Spleen (tissue), 11 donors: ENCODE data around the gene TTLL3. TPM values are rescaled to one million over a fixed set of nuclear protein-coding genes. Genes with fewer than 3 reads are reported as not detected.
A peak's percentile ranks its signal among the peaks of the same experiment; 100 is the strongest.
"Not testable (repeated sequence)": the region's sequence is repeated elsewhere in the genome, so short reads cannot be mapped to it uniquely, and the experiment has no call there.

Experiments
- DNase-seq: peaks from one replicate; pipeline ENCODE4 v3.0.0-alpha.2; 2020
- H3K27ac ChIP-seq, 8 donors: fragments of 200-600 bp; sonication (generic) in 7 of 8; 1 replicate in 4 of 8; 2 replicates in 4 of 8; pipeline versions ENCODE4 v1.5.0 to v1.8.0; 2016 to 2021; ENCODE audit warnings: inconsistent platforms in 4 of 8, mild to moderate bottlenecking in 4 of 8, moderate library complexity in 1 of 8
- H3K27me3 ChIP-seq, 7 donors: fragments of 200-600 bp; sonication (generic) in 6 of 7; replicated peaks in 1 of 7; 1 replicate in 4 of 7; 2 replicates in 3 of 7; pipeline versions ENCODE4 v1.5.0 to v1.8.0; 2016 to 2021; ENCODE audit warnings: inconsistent platforms in 3 of 7, mild to moderate bottlenecking in 1 of 7
- H3K36me3 ChIP-seq, 6 donors: fragments of 200-600 bp; sonication (generic) in 5 of 6; 1 replicate in 4 of 6; 2 replicates in 2 of 6; pipeline versions ENCODE4 v1.5.0 to v1.8.0; 2016 to 2021; ENCODE audit warnings: inconsistent platforms in 2 of 6
- H3K4me1 ChIP-seq, 6 donors: fragments of 200-600 bp; sonication (generic) in 5 of 6; 1 replicate in 3 of 6; 2 replicates in 3 of 6; pipeline versions ENCODE4 v1.5.0 to v1.8.0; 2016 to 2021; ENCODE audit warnings: inconsistent platforms in 3 of 6
- H3K4me3 ChIP-seq, 8 donors: fragments of 200-600 bp; sonication (generic) in 7 of 8; 1 replicate in 4 of 8; 2 replicates in 4 of 8; pipeline versions ENCODE4 v1.5.0 to v1.8.0; 2016 to 2021; ENCODE audit warnings: inconsistent platforms in 4 of 8, mild to moderate bottlenecking in 4 of 8, moderate library complexity in 2 of 8
- H3K9me3 ChIP-seq, 8 donors: fragments of 200-600 bp; sonication (generic) in 7 of 8; 1 replicate in 4 of 8; 2 replicates in 4 of 8; pipeline versions ENCODE4 v1.5.0 to v1.8.0; 2016 to 2021; ENCODE audit warnings: inconsistent platforms in 4 of 8
- CTCF ChIP-seq, 11 experiments: fragments of 200-600 bp in 7 of 11; fragments of 450-650 bp in 4 of 11; sonication (generic) in 4 of 11; IDR thresholded peaks in 8 of 11; conservative IDR thresholded peaks in 3 of 11; 1 replicate in 7 of 11; 2 replicates in 4 of 11; pipeline versions ENCODE4 v1.4.0 to v1.8.0; 2016 to 2021; ENCODE audit warnings: antibody characterized with exemption in 11 of 11, inconsistent platforms in 4 of 11, mild to moderate bottlenecking in 1 of 11
- POLR2A ChIP-seq, 3 donors: fragments of 450-650 bp; IDR thresholded peaks; one replicate each; pipeline ENCODE4 v1.5.1; 2017; ENCODE audit warnings: antibody characterized with exemption in 3 of 3, mild to moderate bottlenecking in 1 of 3
- POLR2AphosphoS5 ChIP-seq, 3 donors: sonication (generic); formaldehyde crosslinking; IDR thresholded peaks; one replicate each; pipeline ENCODE4 v1.5.1; 2017; ENCODE audit warnings: antibody characterized with exemption in 3 of 3
- WGBS, 5 donors: extraction: QIAGEN DNeasy Blood & Tissue Kit in 3 of 5; methylation state at CpG; one replicate each; pipeline versions ENCODE4 v1.1.5 to v1.1.7; 2013 to 2018; 5-methylcytosine and 5-hydroxymethylcytosine counted together
- intact Hi-C: fragments of 100-400 bp; cut with DNase I; formaldehyde crosslinking; loops from one replicate; pipeline ENCODE4 v1.15.0; 2023; ENCODE audit warnings: low total_unique reads
- polyA plus RNA-seq, 3 donors: library from polyadenylated mRNA; stranded (reverse); fragments of 200-250 nt; gene quantifications; one replicate each; pipeline ENCODE4 v1.2.1, GENCODE V29; 2013
- total RNA-seq, 7 donors: library from RNA; depleted of rRNA in 3 of 7; stranded (reverse); fragments of >200 nt in 3 of 7; fragmentation: NEBNext Ultra II Directional in 4 of 7; extraction: Animal tissue kit (Norgen Biotek cat#: 25700) in 4 of 7; gene quantifications; one replicate each; pipeline versions ENCODE4 v1.1.0 to v1.2.1, GENCODE V29; 2016 to 2021
- donor health status: healthy with polysubstance abuse.
- donor health status: DM: no; HTN: no; CAD: no; lungs with moderate emphysema.
- donor health status: DM: no; HTN: no; CAD: no.
- donor health status: Bipolar disorder and iron deficiency.
- donor health status: healthy.
- donor health status: DM: no; HTN: no; CAD: no.
- donor health status: DM: yes; HTN: yes; CAD: no.

The TTLL3 gene
- total and polyA plus RNA-seq, 10 donors, result 24.8 to 143 (median 74.0) TPM

- Histone ChIP-seq H3K4me3 (no peak overlapping the region), H3K4me1 (peaks cover 0 to 28% (median 16%) of the 10 kb centered on the region in 6 donors), H3K36me3 (no peaks in the 10 kb centered on the region), H3K27ac (no peak overlapping the region), H3K27me3 (peaks cover 0 to 15% (median 0%) of the 10 kb centered on the region in 7 donors), H3K9me3 (no peaks in the 10 kb centered on the region)
- intact Hi-C loops, result no loop called here
- 81 to 90% (median 86%) methylated on average over 12 of the region's 12 CpGs for WGBS, 5 donors
- DNase-seq, result peak; percentile 56
- TF ChIP-seq CTCF (IDR thresholded peaks at IDR 0.05 in 8 of 11, conservative IDR thresholded peaks at IDR 0.05 in 3 of 11) (no peak), POLR2AphosphoS5 (IDR thresholded peaks at IDR 0.05) (no peak), POLR2A (IDR thresholded peaks at IDR 0.05) (no peak)
These were observed 57.0 kb downstream of the TTLL3 start for GRCh38 chr3:9867106-9867505.

GRCh38 chr3:9869955-9870354 lies 59.9 kb downstream of the TTLL3 start:
- DNase-seq, result peak; percentile 27
- H3K27ac ChIP-seq, result no peak overlapping the region
- H3K27me3 ChIP-seq, result no peaks in the 10 kb centered on the region
- H3K4me3 ChIP-seq, result no peak overlapping the region
- no peaks in the 10 kb centered on the region for H3K9me3 ChIP-seq
- H3K4me1 ChIP-seq, result peaks cover 0 to 2% (median under 1%) of the 10 kb centered on the region in 6 donors
- H3K36me3 ChIP-seq, result no peaks in the 10 kb centered on the region
- intact Hi-C loops, result no loop called here
- no peak for TF ChIP-seq POLR2A (IDR thresholded peaks at IDR 0.05)
- TF ChIP-seq CTCF (IDR thresholded peaks at IDR 0.05 in 8 of 11, conservative IDR thresholded peaks at IDR 0.05 in 3 of 11), result no peak
- no peak for TF ChIP-seq POLR2AphosphoS5 (IDR thresholded peaks at IDR 0.05)
- WGBS, 5 donors, result 62 to 90% (median 78%) methylated on average over 4 to 5 of the region's 5 CpGs

- Histone ChIP-seq H3K27ac (no peak overlapping the region), H3K27me3 (no peaks in the 10 kb centered on the region), H3K9me3 (no peaks in the 10 kb centered on the region), H3K4me3 (no peak overlapping the region), H3K36me3 (no peaks in the 10 kb centered on the region), H3K4me1 (no peaks in the 10 kb centered on the region)
- no peak for DNase-seq
- intact Hi-C loops, result no loop called here
- 47 to 100% (median 96%) methylated on average over 1 of the region's 1 CpG for WGBS, 5 donors
- TF ChIP-seq POLR2AphosphoS5 (IDR thresholded peaks at IDR 0.05) (no peak), CTCF (IDR thresholded peaks at IDR 0.05 in 8 of 11, conservative IDR thresholded peaks at IDR 0.05 in 3 of 11) (no peak), POLR2A (IDR thresholded peaks at IDR 0.05) (no peak)
These were observed 60.9 kb downstream of the TTLL3 start for GRCh38 chr3:9870978-9871377.

GRCh38 chr3:9872067-9872466 lies 62.0 kb downstream of the TTLL3 start:
- H3K9me3 ChIP-seq, H3K27me3 ChIP-seq, intact Hi-C loops, H3K4me3 ChIP-seq, H3K27ac ChIP-seq, H3K4me1 ChIP-seq, H3K36me3 ChIP-seq: not testable (repeated sequence)
- DNase-seq, result peak; percentile 6
- 93 to 97% (median 94%) methylated on average over 5 of the region's 5 CpGs for WGBS, 5 donors

- intact Hi-C loops, result no loop called here
- TF ChIP-seq CTCF (IDR thresholded peaks at IDR 0.05 in 8 of 11, conservative IDR thresholded peaks at IDR 0.05 in 3 of 11), result no peak
- no peak for TF ChIP-seq POLR2AphosphoS5 (IDR thresholded peaks at IDR 0.05)
- H3K9me3 ChIP-seq, result no peaks in the 10 kb centered on the region
- DNase-seq, result no peak
- H3K4me3 ChIP-seq, result no peak overlapping the region
- H3K4me1 ChIP-seq, result no peaks in the 10 kb centered on the region
- H3K27ac ChIP-seq, result no peak overlapping the region
- H3K36me3 ChIP-seq, result no peaks in the 10 kb centered on the region
- no peaks in the 10 kb centered on the region for H3K27me3 ChIP-seq
These were observed 65.4 kb downstream of the TTLL3 start for GRCh38 chr3:9875448-9875847.

DNA sequence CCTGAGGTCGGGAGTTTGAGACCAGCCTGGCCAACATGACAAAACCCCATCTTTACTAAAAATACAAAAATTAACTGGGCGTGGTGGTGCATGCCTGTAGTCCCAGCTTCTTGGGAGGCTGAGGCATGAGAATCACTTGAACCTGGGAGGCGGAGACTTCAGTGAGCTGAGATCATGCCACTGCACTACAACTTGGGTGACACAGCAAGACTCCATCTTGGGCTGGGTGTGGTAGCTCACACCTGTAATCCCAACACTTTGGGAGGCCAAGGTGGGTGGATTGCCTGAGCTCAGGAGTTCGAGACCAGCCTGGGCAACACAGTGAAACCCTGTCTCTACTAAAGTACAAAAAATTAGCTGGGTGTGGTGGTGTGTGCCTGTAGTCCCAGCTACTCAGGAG lies 66.2 kb downstream of the TTLL3 start:
- intact Hi-C loops, H3K4me3 ChIP-seq, DNase-seq, H3K9me3 ChIP-seq, H3K4me1 ChIP-seq, H3K36me3 ChIP-seq, H3K27me3 ChIP-seq, H3K27ac ChIP-seq: not testable (repeated sequence)
- WGBS, 5 donors, result 81 to 85% (median 83%) methylated on average over 4 of the region's 4 CpGs
